Smooth muscle cell (in vitro differentiated cells): ENCODE measurements around the gene SNX9. TPM values are rescaled to one million over a fixed set of nuclear protein-coding genes. Genes with fewer than 3 reads are reported as not detected.
"Not testable (repeated sequence)": the region's sequence is repeated elsewhere in the genome, so short reads cannot be mapped to it uniquely, and the experiment has no call there.

Experiments
- DNase-seq: peaks from one replicate; lab custom pipeline; 2025; ENCODE audit not compliant: unreplicated experiment; lab: John Stamatoyannopoulos, UW
- H2AFZ ChIP-seq: fragments of 200-600 bp; sonication (generic); 2 replicates; pipeline ENCODE4 v1.6.0; 2016; ENCODE audit warnings: antibody characterized with exemption, low read depth, mild to moderate bottlenecking
- H3F3A ChIP-seq: fragments of 200-600 bp; sonication (generic); 2 replicates; pipeline ENCODE4 v1.6.0; 2017; ENCODE audit warnings: antibody characterized with exemption, low read depth
- H3K27ac ChIP-seq: fragments of 200-600 bp; sonication (generic); 2 replicates; pipeline ENCODE4 v1.5.1; 2016; ENCODE audit warnings: low read depth, mild to moderate bottlenecking
- H3K27me3 ChIP-seq: fragments of 200-600 bp; sonication (generic); 2 replicates; pipeline ENCODE4 v1.6.1; 2016; ENCODE audit warnings: low read depth, mild to moderate bottlenecking
- H3K36me3 ChIP-seq: fragments of 200-600 bp; sonication (generic); 2 replicates; pipeline ENCODE4 v1.5.1; 2016; ENCODE audit warnings: low read depth
- H3K4me1 ChIP-seq: fragments of 200-600 bp; sonication (generic); 2 replicates; pipeline ENCODE4 v1.5.1; 2016; ENCODE audit warnings: low read depth
- H3K4me2 ChIP-seq: fragments of 200-600 bp; sonication (generic); 2 replicates; pipeline ENCODE4 v1.6.0; 2016; ENCODE audit warnings: mild to moderate bottlenecking
- H3K4me3 ChIP-seq: fragments of 200-600 bp; sonication (generic); 2 replicates; pipeline ENCODE4 v1.5.1; 2016; ENCODE audit warnings: mild to moderate bottlenecking
- H3K79me2 ChIP-seq: fragments of 200-600 bp; sonication (generic); 2 replicates; pipeline ENCODE4 v1.6.0; 2016; ENCODE audit warnings: low read depth, mild to moderate bottlenecking
- H3K9ac ChIP-seq: fragments of 200-600 bp; sonication (generic); 2 replicates; pipeline ENCODE4 v1.6.0; 2016; ENCODE audit warnings: low read depth
- H3K9me3 ChIP-seq: fragments of 200-600 bp; sonication (generic); replicated peaks from 2 replicates; pipeline ENCODE4 v1.5.1; 2016; ENCODE audit warnings: low read depth
- H4K20me1 ChIP-seq: fragments of 200-600 bp; sonication (generic); 2 replicates; pipeline ENCODE4 v1.6.0; 2016; ENCODE audit warnings: low read depth
- WGBS: methylation state at CpG from one replicate; pipeline ENCODE4 v1.1.7; 2016; ENCODE audit warnings: low lambda C conversion rate; 5-methylcytosine and 5-hydroxymethylcytosine counted together
- polyA plus RNA-seq: library from polyadenylated mRNA; unstranded; fragments of >200 nt; fragmentation: Nextera tagmentation; extraction: Ambion mirVana; gene quantifications from 2 replicates; pipeline ENCODE4 v1.2.1, GENCODE V29; 2016
- total RNA-seq: library from RNA; depleted of rRNA; stranded (reverse); fragments of >200 nt; gene quantifications from 2 replicates; pipeline ENCODE4 v1.2.3, GENCODE V29; 2014
- TF ChIP-seq, protein P1 (sequence below): fragments of 200-600 bp; sonication (generic); IDR thresholded peaks from 2 replicates; pipeline ENCODE4 v1.5.1; 2017; ENCODE audit warnings: borderline replicate concordance, mild to moderate bottlenecking, antibody characterized with exemption; ENCODE audit not compliant: insufficient read depth, poor library complexity, severe bottlenecking

The SNX9 gene
- total and polyA plus RNA-seq, 2 experiments from 2014 or later: 28.9 to 29.0 TPM

DNA sequence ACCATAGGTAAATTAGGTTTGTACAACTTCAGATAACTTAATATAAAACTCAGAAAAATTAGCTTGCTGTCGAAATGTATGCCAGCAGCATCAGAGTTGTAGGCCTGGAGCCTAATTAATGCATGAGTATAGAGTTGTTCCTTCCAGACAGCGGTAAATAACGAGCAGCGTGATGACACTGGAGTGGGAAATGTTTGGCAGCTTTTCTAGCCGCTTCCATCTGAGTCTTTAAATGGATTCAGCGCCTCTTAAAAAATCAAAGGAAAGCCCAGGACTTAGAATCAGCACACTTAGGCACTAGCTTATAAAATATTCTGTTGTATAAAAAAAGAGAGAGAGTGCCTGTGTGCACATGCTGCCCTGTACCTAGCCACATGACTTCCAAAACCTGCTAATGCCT, 114.9 kb downstream of the SNX9 start:
- Histone ChIP-seq H3F3A (no peaks in the 10 kb centered on the region), H4K20me1 (no peaks in the 10 kb centered on the region), H3K4me1 (no peaks in the 10 kb centered on the region), H3K9ac (no peak overlapping the region), H3K36me3 (peaks cover 37% of the 10 kb centered on the region), H3K79me2 (no peaks in the 10 kb centered on the region), H3K27ac (no peak overlapping the region), H3K4me2 (no peak overlapping the region), H3K27me3 (no peaks in the 10 kb centered on the region), H2AFZ (no peak overlapping the region), H3K9me3 (no peaks in the 10 kb centered on the region), H3K4me3 (no peak overlapping the region)
- DNase-seq: no peak
- WGBS: 93% methylated on average over 6 of the region's 6 CpGs
- TF ChIP-seq, protein P1, sequence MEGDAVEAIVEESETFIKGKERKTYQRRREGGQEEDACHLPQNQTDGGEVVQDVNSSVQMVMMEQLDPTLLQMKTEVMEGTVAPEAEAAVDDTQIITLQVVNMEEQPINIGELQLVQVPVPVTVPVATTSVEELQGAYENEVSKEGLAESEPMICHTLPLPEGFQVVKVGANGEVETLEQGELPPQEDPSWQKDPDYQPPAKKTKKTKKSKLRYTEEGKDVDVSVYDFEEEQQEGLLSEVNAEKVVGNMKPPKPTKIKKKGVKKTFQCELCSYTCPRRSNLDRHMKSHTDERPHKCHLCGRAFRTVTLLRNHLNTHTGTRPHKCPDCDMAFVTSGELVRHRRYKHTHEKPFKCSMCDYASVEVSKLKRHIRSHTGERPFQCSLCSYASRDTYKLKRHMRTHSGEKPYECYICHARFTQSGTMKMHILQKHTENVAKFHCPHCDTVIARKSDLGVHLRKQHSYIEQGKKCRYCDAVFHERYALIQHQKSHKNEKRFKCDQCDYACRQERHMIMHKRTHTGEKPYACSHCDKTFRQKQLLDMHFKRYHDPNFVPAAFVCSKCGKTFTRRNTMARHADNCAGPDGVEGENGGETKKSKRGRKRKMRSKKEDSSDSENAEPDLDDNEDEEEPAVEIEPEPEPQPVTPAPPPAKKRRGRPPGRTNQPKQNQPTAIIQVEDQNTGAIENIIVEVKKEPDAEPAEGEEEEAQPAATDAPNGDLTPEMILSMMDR: no peak

DNA sequence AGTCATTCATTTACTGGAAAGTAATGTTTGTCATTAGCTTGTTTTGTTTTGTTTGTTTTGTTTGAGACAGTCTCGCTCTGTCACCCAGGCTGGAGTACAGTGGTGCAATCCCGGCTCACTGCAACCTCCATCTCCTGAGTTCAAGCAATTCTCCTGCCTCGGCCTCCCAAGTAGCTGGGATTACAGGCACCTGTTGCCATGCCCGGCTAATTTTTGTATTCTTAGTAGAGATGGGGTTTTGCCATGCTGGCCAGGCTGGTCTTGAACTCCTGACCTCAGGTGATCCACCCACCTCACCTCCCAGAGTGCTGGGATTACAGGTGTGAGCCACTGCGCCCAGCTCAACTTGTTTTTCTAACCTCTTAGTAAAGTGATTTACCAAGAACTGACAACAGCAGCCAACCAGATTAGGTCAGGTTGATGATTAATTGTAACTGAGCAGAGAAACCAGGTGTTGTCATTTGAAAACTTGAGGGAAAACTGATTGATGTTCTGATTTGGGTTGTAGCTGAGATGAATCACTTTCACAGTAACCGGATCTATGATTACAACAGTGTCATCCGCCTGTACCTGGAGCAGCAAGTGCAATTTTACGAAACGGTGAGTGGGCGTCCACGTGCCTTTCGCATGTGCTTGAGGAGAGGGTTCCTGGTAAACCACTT, 117.5 kb downstream of the SNX9 start:
- H3K9me3 ChIP-seq, H4K20me1 ChIP-seq, H3K4me2 ChIP-seq, H3K27ac ChIP-seq, H3K9ac ChIP-seq, H3F3A ChIP-seq, H3K4me1 ChIP-seq, H3K4me3 ChIP-seq, H3K27me3 ChIP-seq, H2AFZ ChIP-seq, DNase-seq, H3K79me2 ChIP-seq: not testable (repeated sequence)
- peaks cover 41% of the 10 kb centered on the region for H3K36me3 ChIP-seq
- 96% methylated on average over 12 of the region's 12 CpGs for WGBS

DNA sequence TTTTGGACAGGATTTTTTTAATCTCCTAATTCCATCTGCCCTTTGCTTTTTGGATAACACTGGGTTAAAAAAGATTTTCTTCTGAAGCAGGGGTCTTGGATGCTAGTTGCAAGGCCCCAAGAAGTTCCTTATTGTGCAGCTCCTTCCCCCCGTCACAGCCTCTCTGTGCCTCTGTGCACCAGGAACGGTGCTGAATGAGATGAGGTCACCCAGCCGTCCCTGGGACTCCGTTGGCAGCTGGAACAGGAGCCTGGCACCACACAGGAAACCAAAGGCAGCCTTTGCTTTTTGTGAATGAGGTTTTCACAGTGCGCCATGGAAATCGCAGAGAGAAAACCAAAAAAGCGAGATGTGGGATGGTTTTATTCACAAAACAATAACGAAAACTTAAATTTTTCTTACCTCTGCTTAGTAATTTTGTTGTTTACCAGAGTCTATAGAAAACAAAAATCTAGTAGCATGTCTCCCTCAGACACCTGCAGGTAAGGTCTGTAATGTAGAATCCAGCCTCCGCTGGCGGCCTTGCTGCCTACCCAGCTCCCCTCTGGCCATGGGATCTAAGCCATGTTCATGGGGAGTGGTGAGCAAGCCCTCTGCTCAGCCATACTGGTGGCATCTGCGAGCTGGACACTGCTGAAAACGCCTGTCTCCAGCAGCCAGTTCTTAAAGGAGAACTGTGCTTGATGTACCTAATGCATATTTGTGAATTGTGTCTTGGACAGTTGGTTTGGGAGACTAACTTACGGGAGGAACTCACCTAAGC, 118.2 kb downstream of the SNX9 start:
- Histone ChIP-seq H3K4me3 (no peak overlapping the region), H3K79me2 (no peaks in the 10 kb centered on the region), H3K36me3 (peaks cover 35% of the 10 kb centered on the region), H3K9ac (no peak overlapping the region), H4K20me1 (no peaks in the 10 kb centered on the region), H3K4me1 (no peaks in the 10 kb centered on the region), H2AFZ (no peak overlapping the region), H3F3A (no peaks in the 10 kb centered on the region), H3K27me3 (no peaks in the 10 kb centered on the region), H3K27ac (no peak overlapping the region), H3K4me2 (no peak overlapping the region), H3K9me3 (no peaks in the 10 kb centered on the region)
- no peak for DNase-seq
- TF ChIP-seq, protein P1: no peak
- 97% methylated on average over 13 of the region's 13 CpGs for WGBS

DNA sequence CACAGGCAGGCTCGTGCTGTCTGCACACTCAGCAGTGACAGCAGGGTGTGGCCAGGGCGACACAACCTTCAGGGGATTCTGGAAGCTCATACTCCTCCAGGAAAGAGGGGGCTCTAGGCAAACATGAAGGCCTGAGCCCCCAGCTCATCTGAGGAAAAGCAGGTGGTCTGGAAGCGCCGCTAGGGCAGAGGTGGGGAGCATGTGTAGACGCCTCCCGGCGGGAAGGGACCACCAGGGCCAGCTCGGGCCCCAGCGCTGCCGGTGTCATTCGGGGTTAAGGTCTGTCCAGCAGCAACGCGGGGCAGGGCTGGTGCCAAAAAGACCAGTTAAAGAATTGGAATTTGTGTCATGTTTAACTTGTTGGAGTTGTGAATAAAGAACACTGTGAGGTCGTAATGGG, 119.3 kb downstream of the SNX9 start:
- TF ChIP-seq, protein P1: no peak

More for the DNA sequence above, 119.3 kb downstream of the SNX9 start:
- WGBS: 98% methylated on average over 14 of the region's 14 CpGs
- Histone ChIP-seq H3K4me3 (no peak overlapping the region), H3K79me2 (no peaks in the 10 kb centered on the region), H3K27me3 (no peaks in the 10 kb centered on the region), H3K4me2 (no peak overlapping the region), H3K36me3 (peaks cover 35% of the 10 kb centered on the region), H3F3A (no peaks in the 10 kb centered on the region), H3K4me1 (no peaks in the 10 kb centered on the region), H2AFZ (no peak overlapping the region), H3K9ac (no peak overlapping the region), H3K9me3 (no peaks in the 10 kb centered on the region), H4K20me1 (no peaks in the 10 kb centered on the region), H3K27ac (no peak overlapping the region)
- no peak for DNase-seq
